ENCODE results near the gene PIK3AP1. TPM values are rescaled to one million over a fixed set of nuclear protein-coding genes. Genes with fewer than 3 reads are reported as not detected.

PIK3AP1 gene
- total RNA-seq, 1 experiment from 2014 or later, result 1.7 TPM

DNA sequence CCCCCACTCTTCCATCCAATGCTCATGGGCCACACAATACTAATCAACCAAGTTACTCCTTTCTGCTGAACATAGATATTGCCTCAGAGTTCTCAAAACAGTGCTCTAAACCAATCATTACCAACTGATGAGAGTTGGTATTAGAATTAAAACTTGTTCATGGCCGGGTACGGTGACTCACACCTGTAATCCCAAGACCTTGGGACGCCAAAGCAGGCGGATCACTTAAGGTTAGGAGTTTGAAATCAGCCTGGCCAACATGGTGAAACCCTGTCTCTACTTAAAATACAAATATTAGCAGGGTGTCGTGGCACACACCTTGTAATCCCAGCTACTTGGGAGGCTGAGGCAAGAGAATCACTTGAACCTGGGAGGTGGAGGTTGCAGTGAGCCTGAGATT is 141.7 kb downstream of the PIK3AP1 start:
- Mint-ChIP-seq H3K9me3 (no peaks in the 10 kb centered on the region), H3K27me3 (ENCODE audit: low read depth) (no peaks in the 10 kb centered on the region), H3K27ac (no peak overlapping the region), H3K4me1 (peaks cover 22 to 34% of the 10 kb centered on the region in 2 experiments), H3K36me3 (ENCODE audit: insufficient read depth in 1 of 3, low read depth in 3 of 3) (peaks cover 9 to 21% (median 16%) of the 10 kb centered on the region in 3 experiments; a peak in 6 of 7 replicates), H3K4me3 (no peak overlapping the region)
- Histone ChIP-seq H3K27me3 (ENCODE audit: insufficient read depth, low read length) (no peaks in the 10 kb centered on the region), H2BK12ac (ENCODE audit: insufficient read length, low read depth, low read length) (no peak overlapping the region), H2AFZ (ENCODE audit: low read length) (no peak overlapping the region), H3K4me2 (ENCODE audit: insufficient read depth, insufficient read length, low read length) (no peak overlapping the region), H2AK5ac (ENCODE audit: insufficient read length, low read length) (no peak overlapping the region), H3K9ac (ENCODE audit: extremely low read depth, insufficient read length, low read length) (no peak overlapping the region), H3T11ph (ENCODE audit: low read length) (no peak overlapping the region), H4K20me1 (ENCODE audit: control insufficient read depth, insufficient read depth, insufficient read length) (no peaks in the 10 kb centered on the region), H4K91ac (ENCODE audit: insufficient read length, low read depth, low read length) (no peak overlapping the region), H3K23ac (ENCODE audit: insufficient read length, low read depth, low read length) (no peak overlapping the region), H3K14ac (ENCODE audit: insufficient read depth, low read length) (no peak overlapping the region), H3K79me1 (ENCODE audit: insufficient read depth, low read depth, low read length, poor library complexity, severe bottlenecking) (peaks cover 4% of the 10 kb centered on the region), H3K23me2 (ENCODE audit: insufficient read length, low read depth, low read length, poor library complexity, severe bottlenecking) (no peaks in the 10 kb centered on the region), H2BK5ac (ENCODE audit: insufficient read length, low read length) (no peak overlapping the region), H3K56ac (ENCODE audit: insufficient read length, low read depth, low read length) (no peak overlapping the region), H2BK15ac (ENCODE audit: low read depth, low read length) (no peak overlapping the region), H3K9me3 (ENCODE audit: control insufficient read depth, low read depth, low read length) (no peaks in the 10 kb centered on the region), H2BK120ac (ENCODE audit: low read depth, low read length, poor library complexity, severe bottlenecking) (no peak overlapping the region), H3K27ac (ENCODE audit: insufficient read length, low read depth, low read length) (no peak overlapping the region), H3K4ac (ENCODE audit: low read depth, low read length) (no peak overlapping the region), H3K4me1 (ENCODE audit: insufficient read depth, low read length) (no peaks in the 10 kb centered on the region), H3K18ac (ENCODE audit: insufficient read length, low read depth, low read length) (no peak overlapping the region), H4K8ac (replicated peaks; ENCODE audit: insufficient read length, low read depth, low read length) (no peak overlapping the region), H3K79me2 (ENCODE audit: insufficient read depth, low read length) (peaks cover 29% of the 10 kb centered on the region; the same call in 1 of the 2 replicates), H4K5ac (ENCODE audit: insufficient read length, low read depth, low read length) (no peak overlapping the region), H2BK20ac (ENCODE audit: low read depth, low read length, poor library complexity, severe bottlenecking) (no peak overlapping the region)
- TF ChIP-seq, protein P1, sequence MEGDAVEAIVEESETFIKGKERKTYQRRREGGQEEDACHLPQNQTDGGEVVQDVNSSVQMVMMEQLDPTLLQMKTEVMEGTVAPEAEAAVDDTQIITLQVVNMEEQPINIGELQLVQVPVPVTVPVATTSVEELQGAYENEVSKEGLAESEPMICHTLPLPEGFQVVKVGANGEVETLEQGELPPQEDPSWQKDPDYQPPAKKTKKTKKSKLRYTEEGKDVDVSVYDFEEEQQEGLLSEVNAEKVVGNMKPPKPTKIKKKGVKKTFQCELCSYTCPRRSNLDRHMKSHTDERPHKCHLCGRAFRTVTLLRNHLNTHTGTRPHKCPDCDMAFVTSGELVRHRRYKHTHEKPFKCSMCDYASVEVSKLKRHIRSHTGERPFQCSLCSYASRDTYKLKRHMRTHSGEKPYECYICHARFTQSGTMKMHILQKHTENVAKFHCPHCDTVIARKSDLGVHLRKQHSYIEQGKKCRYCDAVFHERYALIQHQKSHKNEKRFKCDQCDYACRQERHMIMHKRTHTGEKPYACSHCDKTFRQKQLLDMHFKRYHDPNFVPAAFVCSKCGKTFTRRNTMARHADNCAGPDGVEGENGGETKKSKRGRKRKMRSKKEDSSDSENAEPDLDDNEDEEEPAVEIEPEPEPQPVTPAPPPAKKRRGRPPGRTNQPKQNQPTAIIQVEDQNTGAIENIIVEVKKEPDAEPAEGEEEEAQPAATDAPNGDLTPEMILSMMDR (conservative IDR thresholded peaks at IDR 0.05), result no peak
- DNase-seq, result no peak
- no CpG with 5 or more reads among the region's 5 CpGs for WGBS (ENCODE audit: extremely low coverage, insufficient read length, low lambda C conversion rate)

Measured in H9 (cell line).